GM10847 (cell line): ENCODE results near the gene AMZ1.

Experiments
- POLR2A ChIP-seq: IDR thresholded peaks from 2 replicates; pipeline ENCODE4 v1.6.1; 2011; ENCODE audit not compliant: insufficient read length; ENCODE audit errors: extremely low read depth

AMZ1 gene, protein sequence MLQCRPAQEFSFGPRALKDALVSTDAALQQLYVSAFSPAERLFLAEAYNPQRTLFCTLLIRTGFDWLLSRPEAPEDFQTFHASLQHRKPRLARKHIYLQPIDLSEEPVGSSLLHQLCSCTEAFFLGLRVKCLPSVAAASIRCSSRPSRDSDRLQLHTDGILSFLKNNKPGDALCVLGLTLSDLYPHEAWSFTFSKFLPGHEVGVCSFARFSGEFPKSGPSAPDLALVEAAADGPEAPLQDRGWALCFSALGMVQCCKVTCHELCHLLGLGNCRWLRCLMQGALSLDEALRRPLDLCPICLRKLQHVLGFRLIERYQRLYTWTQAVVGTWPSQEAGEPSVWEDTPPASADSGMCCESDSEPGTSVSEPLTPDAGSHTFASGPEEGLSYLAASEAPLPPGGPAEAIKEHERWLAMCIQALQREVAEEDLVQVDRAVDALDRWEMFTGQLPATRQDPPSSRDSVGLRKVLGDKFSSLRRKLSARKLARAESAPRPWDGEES

DNA sequence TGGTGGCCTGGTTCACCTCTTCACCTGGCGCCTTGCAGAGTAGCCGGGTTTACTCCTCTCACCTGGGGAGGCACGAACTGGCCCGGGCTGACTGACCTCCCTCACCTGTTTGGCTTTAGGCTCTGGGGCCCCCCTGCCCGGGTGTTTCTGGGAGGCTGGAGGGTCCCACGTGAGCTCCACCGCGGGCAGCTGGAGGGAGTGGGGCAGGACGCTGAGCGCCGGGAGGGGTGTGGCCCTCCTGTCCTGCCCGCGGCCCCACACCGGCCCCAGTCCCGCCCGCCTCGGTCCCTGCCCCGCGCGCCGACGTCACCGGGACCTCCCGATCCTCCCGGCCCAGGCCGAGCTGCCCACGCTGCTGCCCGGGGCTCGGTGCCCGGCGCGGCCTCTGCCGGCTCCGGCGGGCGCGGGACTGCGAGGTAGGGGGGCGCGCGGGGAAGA lies at the start of gene AMZ1:
AMZ1 (plus strand) TSS at position 322 of the 438 bp plus-strand sequence. CDS start 12,250 bp downstream, outside the sequence.
- TF ChIP-seq POLR2A: no peak

DNA sequence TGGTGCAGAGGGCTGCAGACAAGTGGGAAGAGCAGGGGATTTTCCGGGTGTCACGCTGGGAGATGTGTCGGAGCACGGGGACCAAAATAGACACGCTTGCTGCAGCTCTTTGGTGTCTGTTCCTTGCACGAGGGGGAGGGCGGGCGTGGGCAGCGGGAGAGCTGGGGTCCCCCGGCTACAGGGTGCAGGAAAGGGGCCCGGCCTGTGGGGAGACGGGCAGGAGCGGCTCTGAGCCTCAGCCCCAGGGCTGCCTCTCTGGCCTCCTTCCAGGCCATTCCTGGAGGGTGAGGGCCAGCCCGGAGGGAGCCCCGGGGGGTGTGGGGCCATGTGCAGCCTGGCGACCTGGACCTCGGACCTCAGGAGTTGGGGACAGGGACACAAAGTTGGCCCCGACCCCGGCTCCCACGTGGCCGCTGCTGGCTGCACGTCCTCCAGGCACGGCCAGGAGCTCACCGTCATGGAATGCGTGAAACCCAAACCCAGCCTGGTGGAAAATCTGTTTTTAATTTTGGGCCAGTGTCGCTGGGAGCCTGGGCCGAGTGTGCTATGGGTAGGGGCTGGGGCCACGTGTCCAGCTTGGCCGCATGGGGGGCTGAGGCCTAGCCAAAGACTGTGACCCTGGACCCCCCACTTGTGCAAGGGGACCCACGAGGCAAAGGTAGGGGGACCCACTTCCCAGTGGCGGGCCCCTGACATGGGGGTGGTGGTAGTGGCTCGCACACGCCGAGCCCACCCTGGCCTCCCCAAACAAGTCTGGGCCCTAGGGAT lies 49.6 kb upstream of the AMZ1 start:
- TF ChIP-seq POLR2A: no peak

DNA sequence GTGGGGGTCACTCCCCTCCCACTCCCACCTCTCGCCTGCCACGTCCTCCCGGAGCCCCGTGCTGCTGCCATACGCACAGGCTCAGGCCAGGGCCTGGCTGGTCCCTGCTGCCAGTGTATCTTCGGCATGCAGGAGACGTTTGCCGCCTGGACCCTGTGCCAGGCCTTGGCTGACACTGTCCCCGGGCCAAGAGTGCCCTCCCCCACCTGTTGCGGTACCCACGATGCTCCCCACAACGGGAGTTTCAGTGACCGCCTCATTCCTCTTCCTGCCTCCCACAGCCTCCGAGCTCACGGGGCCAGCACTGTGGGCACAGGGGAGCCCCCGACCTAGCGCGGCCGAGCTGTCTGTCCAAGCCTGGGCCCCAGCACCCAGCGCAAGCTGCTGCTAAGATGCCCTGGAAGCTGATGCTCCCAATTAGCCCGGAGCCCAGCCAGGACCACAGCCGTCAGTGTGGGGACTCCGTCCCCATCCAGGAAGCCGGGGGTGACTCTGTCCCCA lies 48.8 kb upstream of the AMZ1 start:
- no peak for TF ChIP-seq POLR2A

DNA sequence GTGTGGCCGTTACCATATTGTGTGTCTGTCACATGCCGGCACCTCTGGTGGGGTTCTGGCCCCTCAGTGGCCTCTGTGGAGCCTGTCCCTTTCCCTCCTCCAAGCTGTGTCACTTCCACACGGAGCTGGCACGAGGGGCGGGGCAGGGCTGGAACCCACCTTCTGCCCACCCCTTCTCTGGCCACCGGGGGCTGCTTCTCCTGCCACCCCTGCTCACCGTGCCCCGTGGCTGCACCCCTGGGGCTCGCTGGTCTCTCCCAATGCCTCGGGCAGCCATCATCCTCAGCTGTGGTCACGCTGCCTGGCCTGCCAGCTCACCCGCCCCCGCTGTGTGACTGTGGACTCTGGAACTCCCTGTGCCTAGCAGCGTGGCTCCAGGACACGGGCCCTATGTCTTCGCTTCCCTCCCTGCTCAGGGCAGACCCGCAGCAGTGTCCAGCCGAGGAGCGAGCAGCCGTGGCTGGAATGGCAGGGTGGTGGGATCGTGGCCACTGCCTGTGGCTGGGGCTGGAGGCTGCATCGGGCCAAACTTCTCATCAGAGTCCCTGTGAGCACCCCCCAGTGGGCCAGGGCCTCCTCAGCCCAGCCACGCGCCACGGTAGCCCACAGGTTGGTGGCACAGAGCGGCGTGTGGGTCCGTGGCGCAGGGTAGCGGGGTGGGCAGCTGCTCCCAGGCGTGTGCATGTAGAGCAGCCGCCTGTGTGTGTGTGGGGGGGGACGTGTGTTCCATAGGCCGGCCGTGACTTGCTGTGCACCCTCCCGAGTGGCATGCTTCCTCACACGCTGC lies 48.1 kb upstream of the AMZ1 start:
- TF ChIP-seq POLR2A: no peak

DNA sequence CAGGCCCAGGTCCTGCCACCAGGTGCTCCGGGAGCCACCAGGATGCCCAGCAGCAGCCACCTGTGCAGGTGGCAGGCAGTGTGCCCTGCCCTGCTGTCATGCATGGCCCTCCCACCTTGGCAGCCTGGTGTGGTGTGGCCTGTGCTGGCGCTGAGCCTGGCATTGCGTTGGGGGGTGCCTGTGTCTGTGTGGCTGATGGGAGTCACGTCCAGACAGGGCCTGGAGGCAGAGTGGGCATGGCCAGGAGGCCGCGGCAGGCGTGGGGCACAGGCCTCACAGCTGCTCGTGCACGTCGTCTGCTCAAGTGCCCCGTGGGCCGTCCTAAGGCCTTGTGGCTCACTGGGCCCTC lies 47.5 kb upstream of the AMZ1 start:
- TF ChIP-seq POLR2A: no peak

DNA sequence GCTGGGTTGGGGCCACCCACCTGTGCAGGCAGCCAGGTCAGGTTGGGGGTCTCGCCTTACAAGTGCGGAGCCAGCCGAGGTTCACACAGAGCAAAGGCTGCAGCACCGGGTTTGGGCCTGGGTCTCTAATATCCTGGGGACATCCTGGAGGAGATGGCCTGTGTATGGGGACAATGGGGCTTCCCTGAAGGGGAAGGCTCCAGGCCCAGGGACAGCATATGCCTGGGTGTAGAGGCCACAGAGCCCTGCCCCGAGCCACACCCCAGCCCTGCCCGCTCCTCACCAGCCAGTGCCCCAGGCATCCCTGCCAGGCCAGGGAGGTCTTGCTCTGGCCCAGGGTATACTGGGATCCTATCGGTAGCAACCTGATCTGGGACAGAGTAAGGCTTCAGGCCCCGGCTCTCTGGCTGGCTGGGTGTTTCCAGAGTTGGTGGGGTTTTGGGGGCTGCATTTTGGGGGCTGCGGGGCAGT lies 47.1 kb upstream of the AMZ1 start:
- no peak for TF ChIP-seq POLR2A

DNA sequence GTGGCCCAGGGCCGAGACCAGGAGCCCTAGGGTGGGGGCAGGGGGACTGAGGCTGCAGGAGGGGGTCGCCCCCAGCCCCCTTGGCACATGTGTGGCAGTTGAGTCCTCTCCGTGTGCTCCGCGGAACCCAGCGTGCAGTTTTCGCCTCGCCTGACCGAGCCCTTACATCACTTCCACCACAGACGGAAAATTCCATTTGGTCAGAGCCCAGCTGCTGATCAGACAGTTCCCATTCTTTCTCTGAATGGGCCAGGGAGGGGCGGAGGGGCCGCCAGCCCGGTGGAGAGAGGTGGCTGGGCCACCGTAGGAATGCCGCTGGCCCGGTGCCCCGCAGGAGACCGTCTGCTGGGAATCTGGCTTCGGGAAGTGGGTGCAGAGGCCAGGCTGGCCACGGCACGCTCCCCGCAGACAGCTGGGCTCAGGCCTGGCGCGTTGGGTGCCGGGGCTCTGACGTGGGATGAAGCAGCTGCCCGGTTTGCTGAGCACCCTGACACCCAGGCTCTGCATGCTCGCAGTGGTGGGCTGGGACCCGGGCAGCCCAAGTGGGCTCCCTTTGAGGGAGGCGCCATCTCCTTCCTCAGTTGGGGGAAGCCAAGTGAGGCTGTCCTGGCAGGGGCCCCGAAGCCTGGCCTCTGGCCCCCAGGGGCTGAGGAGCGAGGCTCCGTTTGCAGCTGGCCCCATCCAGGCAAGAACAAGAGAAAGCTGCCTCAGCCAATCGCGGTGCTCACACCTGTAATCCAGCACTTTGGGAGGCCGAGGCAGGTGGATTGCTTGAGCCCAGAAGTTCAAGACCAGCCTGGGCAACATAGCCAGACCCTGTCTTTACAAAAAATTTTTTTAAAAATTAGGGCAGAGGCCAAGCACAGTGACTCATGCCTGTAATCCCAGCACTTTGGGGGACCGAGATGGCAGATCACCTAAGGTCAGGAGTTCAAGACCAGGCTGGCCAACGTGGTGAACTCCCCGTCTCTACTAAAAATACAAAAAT lies 46.3 kb upstream of the AMZ1 start:
- TF ChIP-seq POLR2A: no peak

DNA sequence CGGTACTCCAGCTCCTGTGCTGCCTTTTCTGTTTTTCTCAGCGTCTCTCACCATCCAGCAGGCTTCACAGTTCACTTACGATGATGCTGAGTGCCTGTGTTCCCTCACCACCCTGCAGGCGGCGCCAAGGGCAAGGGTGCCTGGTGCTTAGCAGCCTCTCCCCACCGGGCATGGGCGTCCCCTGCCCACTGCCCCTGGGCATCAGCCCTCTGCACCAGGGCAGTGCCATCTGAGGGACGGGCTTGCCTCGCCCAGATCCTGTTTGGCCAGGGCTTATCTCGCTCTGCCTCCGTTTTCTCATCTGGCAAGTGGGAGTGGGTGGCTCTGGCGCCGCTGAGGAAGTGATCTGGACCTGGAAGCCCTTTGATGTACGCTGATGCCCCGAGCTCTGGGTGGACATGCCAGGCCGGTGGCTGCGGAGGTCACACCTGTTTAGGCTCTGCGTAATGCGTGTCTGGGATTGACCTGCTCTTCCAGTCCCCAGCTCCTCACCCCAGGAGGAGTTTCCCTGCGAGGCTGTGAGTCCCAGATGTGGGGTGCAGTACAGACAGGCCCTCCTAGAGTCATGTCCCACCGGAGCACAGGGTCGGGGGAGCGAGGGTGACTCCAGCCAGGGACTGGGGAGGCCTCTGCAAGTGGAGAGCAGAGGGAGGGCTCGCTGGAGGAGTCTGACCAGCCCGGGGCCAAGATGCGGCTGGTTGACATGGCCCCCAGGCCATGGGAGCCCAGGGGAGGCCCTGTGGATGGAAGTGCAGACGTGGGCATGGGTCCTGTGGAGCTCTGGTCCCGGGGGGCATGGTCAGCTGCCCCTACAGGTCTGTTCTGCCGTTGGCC lies 44.4 kb upstream of the AMZ1 start:
- no peak for TF ChIP-seq POLR2A

DNA sequence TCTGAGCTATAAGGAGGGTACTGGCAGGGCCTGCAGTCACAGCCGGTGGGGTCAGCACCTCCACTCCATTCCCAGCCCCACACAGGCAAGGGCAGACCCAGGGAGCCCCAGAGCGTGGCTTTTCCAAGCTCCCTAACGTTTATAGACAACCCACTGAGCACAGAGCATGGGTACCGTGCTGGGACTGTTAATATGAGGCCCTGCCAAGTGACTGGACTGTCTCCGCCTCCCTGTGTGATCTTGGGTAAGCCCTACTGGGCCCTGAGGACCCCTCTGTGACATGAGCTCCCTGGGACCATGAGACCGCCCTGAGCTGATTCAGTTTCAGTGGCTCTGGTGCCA lies 43.8 kb upstream of the AMZ1 start:
- TF ChIP-seq POLR2A: no peak

DNA sequence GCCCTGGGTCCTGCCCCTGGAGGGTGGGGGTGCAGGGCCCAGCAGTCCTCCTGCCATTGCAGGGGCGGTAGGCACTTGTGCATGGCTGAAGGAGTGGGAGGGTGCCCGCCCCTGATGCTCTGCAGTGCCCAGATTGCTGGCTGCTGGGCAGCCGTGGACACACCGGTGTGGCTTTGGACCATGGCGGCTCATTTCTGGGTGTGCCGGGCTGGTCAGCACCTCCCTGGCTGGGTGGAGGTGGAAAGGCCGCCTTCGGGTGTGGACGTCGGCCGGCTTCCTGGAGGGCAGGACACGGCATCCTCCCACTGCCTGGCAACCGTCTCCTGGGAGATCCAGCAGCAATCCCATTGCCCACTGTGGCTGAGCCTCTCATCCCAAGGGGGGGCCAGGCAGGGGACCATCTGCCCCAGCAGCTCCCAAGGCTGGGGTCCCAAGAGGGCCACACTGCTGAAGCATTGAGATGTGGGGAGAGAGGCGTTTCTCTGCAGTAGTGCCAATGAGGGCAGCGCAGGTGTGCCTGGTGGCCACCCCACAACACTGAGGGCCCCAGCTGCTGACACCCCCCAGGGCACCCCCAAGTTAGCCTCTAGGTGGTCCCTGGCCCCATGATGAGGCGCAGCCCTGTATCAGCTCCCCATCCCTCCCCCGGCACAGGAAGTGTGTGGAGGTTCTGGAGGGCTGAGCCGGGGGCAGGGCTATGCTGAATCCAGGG lies 43.3 kb upstream of the AMZ1 start:
- no peak for TF ChIP-seq POLR2A

DNA sequence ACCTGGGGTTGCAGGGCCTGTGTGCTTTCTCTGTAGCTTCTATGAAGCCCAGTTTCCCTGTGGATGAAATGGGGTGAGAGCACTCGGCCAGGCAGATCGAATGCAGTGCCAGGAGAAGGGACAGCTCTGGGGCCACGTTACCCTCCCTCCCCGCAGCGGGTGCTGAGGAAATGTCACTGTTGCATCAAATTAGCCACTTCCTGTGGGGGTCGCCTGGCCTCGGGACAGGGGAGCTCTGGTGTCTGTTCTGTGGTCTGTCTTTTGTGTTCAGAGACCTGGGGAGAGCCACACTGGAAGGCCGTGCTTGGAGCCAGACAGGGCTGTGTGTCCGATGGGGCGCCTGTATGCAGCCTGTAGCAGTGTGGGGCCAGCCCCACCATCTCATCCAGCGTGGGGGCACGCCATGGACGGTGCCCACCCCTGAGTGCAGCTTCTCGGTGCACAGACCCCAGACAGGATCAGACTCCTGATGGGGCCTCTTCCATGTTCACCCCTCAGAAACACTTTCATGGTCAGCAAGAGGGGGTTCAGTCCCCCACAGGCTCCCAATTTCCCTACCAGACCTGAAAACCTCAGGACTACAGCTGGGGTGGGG lies 42.6 kb upstream of the AMZ1 start:
- TF ChIP-seq POLR2A: no peak

DNA sequence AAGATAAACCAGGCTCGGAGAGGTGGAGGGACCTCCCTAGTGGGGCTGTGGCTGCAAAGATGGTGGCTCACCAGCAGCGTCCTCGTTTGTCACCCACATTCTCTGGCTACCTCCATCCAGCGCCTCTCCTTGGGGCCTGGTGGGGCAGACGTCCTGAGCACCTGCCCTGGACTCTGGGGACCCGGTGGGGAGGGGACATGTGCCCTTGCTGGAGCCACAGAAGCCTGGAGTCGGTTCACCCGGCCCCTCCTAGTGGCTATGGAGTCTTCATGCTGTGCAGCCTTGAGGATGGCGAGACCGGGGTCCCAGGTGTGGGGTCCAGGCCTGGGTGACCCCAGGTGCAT lies 41.7 kb upstream of the AMZ1 start:
- TF ChIP-seq POLR2A: no peak
